Hematopoietic multipotent progenitor cell treated with erythropoietin and hydrocortisone succinate and interleukin-3 and kit ligand, for 4 days (in vitro differentiated cells): Measurements from ENCODE around the gene CADM1.
A peak's percentile ranks its signal among the peaks of the same experiment; 100 is the strongest.

Experiments
- DNase-seq: peaks from one replicate; pipeline ENCODE4 v3.0.0-alpha.2; 2015

CADM1 gene

GRCh38 chr11:115347106-115347505, 157.1 kb downstream of the CADM1 start:
- DNase-seq = no peak

DNA sequence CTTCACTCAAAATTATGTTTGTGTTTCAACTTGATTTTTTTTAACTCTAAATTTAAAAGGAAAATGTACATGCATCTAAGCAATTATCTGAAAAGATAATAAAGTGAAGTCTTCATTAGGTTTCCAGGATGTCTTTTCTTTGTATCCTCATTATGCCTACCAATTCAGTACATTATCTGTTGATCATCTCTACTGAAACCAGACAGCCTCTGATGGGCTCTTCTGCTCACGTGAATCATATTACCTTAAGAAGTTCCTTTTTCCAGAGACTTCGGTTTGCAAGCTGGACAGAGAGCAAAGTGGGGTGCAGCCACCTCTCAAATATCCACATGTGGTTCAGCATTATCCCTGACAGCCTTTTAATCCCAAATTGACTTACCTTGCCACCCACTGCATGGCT, 158.4 kb downstream of the CADM1 start:
- no peak for DNase-seq

GRCh38 chr11:115345361-115345760, 158.9 kb downstream of the CADM1 start:
- DNase-seq = no peak

DNA sequence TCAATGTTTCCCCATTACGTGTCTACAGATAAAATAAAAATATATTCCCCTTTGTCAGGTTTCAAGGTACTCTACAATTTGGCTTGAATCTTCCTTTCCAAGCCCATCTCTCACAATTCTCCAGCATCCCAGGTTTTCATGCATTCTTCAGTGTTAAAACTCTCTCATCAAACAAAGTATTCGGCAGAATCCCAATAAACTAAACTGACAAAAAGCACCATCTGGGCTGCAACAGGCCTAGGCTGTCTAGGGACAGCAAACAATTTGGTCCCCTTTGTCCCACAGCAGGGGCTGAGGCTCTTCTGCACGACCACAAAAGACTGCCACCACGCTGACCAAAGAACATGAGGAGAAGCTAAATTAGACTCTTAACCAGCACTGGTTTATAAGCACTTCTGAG, 159.4 kb downstream of the CADM1 start:
- no peak for DNase-seq

- DNase-seq = no peak
Observed at GRCh38 chr11:115342142-115342541, 162.1 kb downstream of the CADM1 start.

DNA sequence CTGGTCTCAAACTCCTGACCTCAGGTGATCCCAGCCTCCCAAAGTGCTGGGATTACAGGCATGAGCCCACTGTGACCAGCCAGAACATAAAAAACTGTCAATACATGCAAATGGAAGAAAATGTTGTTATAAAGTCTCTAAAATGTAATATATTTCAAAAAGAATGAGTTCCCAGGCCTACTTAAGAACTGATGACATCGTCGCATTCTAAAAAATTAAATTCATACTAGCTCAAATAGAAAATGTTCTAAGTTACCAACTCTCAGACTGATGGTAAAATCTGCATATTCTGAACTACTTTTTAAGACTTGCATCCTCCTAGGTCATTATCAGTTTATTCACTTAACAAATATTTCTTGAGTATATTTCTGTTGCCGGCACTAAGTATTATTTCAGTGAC, 163.3 kb downstream of the CADM1 start:
- no peak for DNase-seq

DNA sequence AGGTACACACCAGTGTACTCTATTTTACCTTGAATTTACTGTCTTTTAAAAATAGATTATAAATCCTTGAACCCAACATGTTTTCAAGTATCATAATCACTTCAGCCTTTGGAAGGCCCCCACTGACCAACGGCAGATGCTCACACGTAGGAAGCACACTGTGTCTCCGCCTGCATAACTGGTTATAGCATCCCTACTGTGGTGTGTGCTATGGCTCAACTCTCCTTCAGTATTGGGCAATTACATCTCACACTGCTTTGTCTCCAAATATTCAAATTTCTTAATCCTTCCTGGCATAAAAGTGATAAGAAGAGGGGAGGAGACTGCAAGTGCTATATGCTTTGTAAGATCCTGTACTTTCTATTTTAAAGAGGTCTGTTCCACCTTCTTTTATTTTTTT, 165.7 kb downstream of the CADM1 start:
- DNase-seq = no peak

GRCh38 chr11:115334932-115335788, 169.1 kb downstream of the CADM1 start:
- peak; percentile 45 for DNase-seq

GRCh38 chr11:115333949-115334348, 170.3 kb downstream of the CADM1 start:
- DNase-seq = no peak

DNA sequence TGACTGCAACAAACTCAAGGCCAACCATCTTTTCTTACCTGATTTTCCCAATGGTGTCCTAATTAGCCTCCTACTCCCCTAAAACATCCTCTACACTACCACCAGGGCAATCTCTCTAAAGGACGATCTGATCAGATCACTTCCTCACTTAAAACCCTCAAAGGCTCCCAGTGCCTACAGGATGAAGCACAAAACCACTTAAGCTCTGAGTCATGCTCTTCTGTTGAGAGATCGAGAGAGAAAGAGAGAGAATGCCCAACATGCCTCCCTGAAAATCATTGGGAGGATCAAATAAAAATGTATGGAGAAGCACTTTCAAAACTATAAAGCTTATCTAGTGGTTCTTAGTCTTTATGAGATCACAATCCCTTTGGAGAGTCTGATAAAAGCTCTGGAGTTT, 171.1 kb downstream of the CADM1 start:
- DNase-seq = no peak

DNA sequence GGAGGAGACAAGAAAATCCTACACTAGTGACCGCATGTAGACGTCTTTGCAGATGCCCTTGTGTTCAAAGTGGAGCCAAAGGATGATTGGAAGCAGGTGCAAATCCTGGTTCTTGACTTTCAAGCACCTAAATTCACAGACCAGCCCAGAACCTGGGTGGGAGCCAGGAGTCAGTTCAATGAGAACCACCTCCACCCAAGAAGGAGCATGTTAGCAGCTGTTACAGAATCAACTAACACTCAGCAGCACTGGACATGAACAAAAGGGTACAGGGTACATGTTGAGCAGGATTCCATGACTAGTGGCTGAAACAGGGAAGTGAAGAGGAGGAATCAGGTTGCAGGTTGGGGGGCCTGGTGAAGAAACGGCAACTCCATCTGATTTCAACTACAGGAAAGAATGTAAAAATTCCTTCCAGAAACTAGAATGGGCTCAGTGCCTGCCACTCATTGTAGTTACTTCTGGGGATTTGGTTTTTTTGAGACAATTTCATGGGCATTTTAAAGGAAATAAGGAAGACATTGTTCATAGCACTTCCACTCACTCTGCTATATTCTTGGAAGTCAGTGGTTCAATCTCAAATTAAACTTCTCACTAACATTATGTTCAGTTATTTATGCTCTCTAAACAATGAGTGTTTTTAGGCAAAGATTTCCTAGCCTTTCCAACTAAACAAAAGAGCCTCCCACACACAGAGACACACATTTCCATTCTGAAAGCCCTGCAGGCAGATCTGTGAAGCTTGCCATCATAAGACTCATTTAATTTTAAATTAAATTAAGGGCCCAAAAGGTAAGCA, 173.3 kb downstream of the CADM1 start:
- DNase-seq = no peak

GRCh38 chr11:115326526-115326925, 177.7 kb downstream of the CADM1 start:
- no peak for DNase-seq

DNA sequence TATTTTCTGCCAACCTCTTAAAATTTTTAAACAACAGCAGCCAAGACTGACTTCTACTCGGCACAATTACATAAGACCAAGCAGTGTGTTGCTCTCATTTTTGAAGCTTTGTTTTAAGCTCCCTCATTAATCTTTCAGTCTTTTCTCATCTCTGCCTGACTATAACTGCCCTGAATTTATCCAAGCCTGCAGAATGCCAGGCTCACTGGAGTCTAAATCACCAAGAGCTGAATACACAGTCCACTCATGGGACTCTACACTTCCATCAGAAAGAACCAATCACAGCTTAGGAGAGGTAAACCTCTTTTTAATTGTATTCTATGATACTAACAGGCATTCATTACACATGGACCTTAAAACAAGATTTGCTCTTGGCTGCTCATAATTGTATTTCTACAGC, 178.7 kb downstream of the CADM1 start:
- no peak for DNase-seq

GRCh38 chr11:115324581-115325432, 179.4 kb downstream of the CADM1 start:
- DNase-seq = peak; percentile 77

GRCh38 chr11:115322553-115323203, 181.5 kb downstream of the CADM1 start:
- DNase-seq = no peak

- no peak for DNase-seq
Observed at GRCh38 chr11:115321605-115322289, 182.5 kb downstream of the CADM1 start.

DNA sequence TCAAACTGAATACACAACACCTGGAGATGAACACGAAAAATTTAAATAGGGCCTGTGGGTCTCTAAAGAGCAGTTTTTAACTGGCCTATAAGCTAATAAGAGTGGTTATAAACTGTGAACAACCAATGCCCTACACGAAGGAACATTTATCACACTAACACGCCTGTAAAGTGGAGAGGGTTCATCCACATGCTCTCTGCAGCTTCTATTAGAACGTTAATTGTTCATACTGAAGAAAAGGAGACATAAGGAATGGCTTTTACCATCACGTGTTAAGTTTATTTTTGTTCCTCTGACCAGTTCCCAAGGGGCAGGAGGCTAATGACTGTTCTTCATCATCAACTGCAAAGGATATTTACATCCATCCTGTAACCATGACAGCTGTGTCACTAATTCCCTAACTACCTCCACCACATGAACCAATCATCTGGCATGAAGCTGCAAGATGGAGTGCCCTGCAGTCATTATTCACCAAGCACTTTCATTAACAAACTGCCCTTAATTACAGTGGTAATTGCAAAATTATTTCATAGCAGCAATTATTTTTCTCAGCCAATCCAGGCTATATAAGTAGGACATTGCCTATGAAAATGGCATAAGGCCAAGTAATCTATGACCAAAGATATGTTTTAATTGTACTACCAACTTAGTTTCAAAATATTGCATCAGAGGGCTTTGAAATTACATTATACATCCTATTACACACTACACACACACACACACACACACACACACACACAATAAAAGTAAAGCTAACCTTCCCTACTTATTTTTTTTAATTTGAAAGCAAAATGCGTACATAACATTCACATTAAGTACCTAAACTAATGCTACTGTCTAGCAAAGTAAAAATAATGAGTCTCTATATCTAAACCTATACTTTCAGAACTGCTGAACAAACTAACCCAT, 186.7 kb downstream of the CADM1 start:
- no peak for DNase-seq

- DNase-seq = no peak
Observed at GRCh38 chr11:115316696-115317095, 187.5 kb downstream of the CADM1 start.

- DNase-seq = no peak
Observed at GRCh38 chr11:115314330-115314920, 189.8 kb downstream of the CADM1 start.

DNA sequence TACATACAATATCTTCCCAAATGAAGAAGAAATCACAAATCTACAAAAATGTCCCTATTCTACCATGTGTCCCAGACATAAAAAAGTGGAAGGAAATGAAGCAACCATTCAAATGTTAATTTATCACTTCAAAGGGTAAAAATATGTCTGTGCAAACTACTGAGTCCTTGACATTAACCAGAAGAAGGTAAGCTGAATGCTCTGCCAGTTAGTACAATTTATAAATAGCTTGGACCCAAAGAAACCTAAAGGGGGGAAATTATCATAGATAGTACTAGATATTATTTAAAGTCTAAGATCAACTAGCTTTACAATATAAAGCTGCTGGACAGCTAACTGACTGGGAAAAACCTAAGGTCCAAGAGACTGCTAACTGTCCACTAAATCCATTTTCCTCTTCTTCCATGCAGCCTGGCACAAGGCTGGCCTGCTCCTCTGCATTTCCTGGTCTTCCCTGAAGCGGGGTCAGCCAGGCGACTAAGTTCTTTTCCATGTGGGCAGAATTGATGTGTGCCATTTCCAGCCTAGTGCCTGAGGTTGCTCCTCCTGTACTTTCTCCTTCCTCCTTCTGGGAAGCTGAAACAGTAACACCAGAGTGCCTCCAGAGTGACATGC, 190.9 kb downstream of the CADM1 start:
- no peak for DNase-seq
